Subcutaneous preadipocyte (primary cell): ENCODE data around the gene C15orf62. TPM values are rescaled to one million over a fixed set of nuclear protein-coding genes. Genes with fewer than 3 reads are reported as not detected.

Experiments used
- small RNA-seq: library from RNA; depleted of rRNA; stranded (forward); fragments of <200 nt; gene quantifications from one replicate; pipeline ENCODE3, GENCODE V24; 2012
- total RNA-seq: library from RNA; depleted of rRNA; stranded (reverse); fragments of >200 nt; gene quantifications from 2 replicates; pipeline ENCODE4 v1.2.3, GENCODE V29; 2012

C15orf62 gene
- not detected in 2 replicates for total RNA-seq

GRCh38 chr15:40769274-40770146 lies at the start of gene C15orf62:
TSS of gene C15orf62 (plus strand) at chr15:40769980. CDS start at chr15:40770496, 516 bp downstream.

GRCh38 chr15:40754883-40755811 lies 14.6 kb upstream of the C15orf62 start, which contains the start of gene RMDN3:
TSS of gene RMDN3 (minus strand) at chr15:40755254. CDS start at chr15:40754783, 471 bp downstream.

GRCh38 chr15:40763801-40764628 lies 5.8 kb upstream of the C15orf62 start, which contains the start of gene GCHFR:
TSS of gene GCHFR (plus strand) at chr15:40764068. CDS start at chr15:40764181, 113 bp downstream.

GRCh38 chr15:40807028-40807887 lies 37.5 kb downstream of the C15orf62 start, which contains the start of the genes DNAJC17 and ZFYVE19:
TSS of gene DNAJC17 (minus strand) at chr15:40807473. CDS start at chr15:40807446, 27 bp downstream.
TSS of gene ZFYVE19 (plus strand) at chr15:40807089. CDS start at chr15:40807590, 501 bp downstream.

Small RNA genes lying within 50 kb of the gene (small RNA-seq; reads per million reads assigned to genes)
- gene SUMO2P15 = not detected

Other genes starting within 250 kb of the C15orf62 start
- gene CCDC32, start 204.9 kb upstream of the C15orf62 start, total RNA-seq = 15.2 and 39.3 TPM in 2 replicates
- 11.8 and 12.3 TPM in 2 replicates for gene RPUSD2, start 200.7 kb upstream of the C15orf62 start, total RNA-seq
- gene KNL1, start 175.7 kb upstream of the C15orf62 start, total RNA-seq = 20.6 and 40.9 TPM in 2 replicates
- 4.0 and 4.5 TPM in 2 replicates for gene RAD51, start 74.8 kb upstream of the C15orf62 start, total RNA-seq
- 11.5 and 13.2 TPM in 2 replicates for gene RMDN3, start 14.7 kb upstream of the C15orf62 start, total RNA-seq
- gene GCHFR, start 5.9 kb upstream of the C15orf62 start, total RNA-seq = 0.37 and 0.78 TPM in 2 replicates
- 13.9 and 16.9 TPM in 2 replicates for gene ZFYVE19, start 37.1 kb downstream of the C15orf62 start, total RNA-seq
- 20.5 and 29.0 TPM in 2 replicates for gene DNAJC17, start 37.5 kb downstream of the C15orf62 start, total RNA-seq
- not detected in 2 replicates for gene PPP1R14D, start 58.7 kb downstream of the C15orf62 start, total RNA-seq
- under 0.01 TPM in 1 of 2 replicates, not detected in the other for gene SPINT1, start 74.1 kb downstream of the C15orf62 start, total RNA-seq
- gene RHOV, start 104.3 kb downstream of the C15orf62 start, total RNA-seq = not detected in 2 replicates
- gene VPS18, start 124.5 kb downstream of the C15orf62 start, total RNA-seq = 38.9 and 42.8 TPM in 2 replicates
- not detected in 2 replicates for gene DLL4, start 159.4 kb downstream of the C15orf62 start, total RNA-seq
- 1.8 TPM in 2 replicates for gene CHAC1, start 183.5 kb downstream of the C15orf62 start, total RNA-seq